Dermis microvascular lymphatic vessel endothelial cell (primary cell): Measurements from ENCODE around the gene C2orf76. TPM values are rescaled to one million over a fixed set of nuclear protein-coding genes. Genes with fewer than 3 reads are reported as not detected.
A peak's percentile ranks its signal among the peaks of the same experiment; 100 is the strongest.

Experiments used
- DNase-seq, 2 donors: peaks; one replicate each; pipeline versions ENCODE4 v3.0.0 to v3.0.0-alpha.2; 2010; ENCODE audit warnings: low read depth in 2 of 2
- total RNA-seq: library from RNA; depleted of rRNA; stranded (reverse); fragments of >200 nt; gene quantifications from 2 replicates; pipeline ENCODE4 v1.2.1, GENCODE V29; 2014

Gene C2orf76
- total RNA-seq, 1 donor from 2014 or later = 9.8 TPM

- no peak for DNase-seq
Measured at GRCh38 chr2:119338272-119338671, 28.4 kb downstream of the C2orf76 start.

- DNase-seq = no peak
Measured at GRCh38 chr2:119337749-119338148, 28.9 kb downstream of the C2orf76 start.

- no peak for DNase-seq
Measured at GRCh38 chr2:119333833-119334232, 32.8 kb downstream of the C2orf76 start.

GRCh38 chr2:119333360-119333759, 33.3 kb downstream of the C2orf76 start:
- DNase-seq = no peak

GRCh38 chr2:119332953-119333352, 33.7 kb downstream of the C2orf76 start:
- no peak for DNase-seq

GRCh38 chr2:119327431-119327830, 39.2 kb downstream of the C2orf76 start:
- no peak for DNase-seq

- no peak for DNase-seq
Measured at GRCh38 chr2:119326938-119327337, 39.7 kb downstream of the C2orf76 start.

GRCh38 chr2:119324685-119325270, 41.9 kb downstream of the C2orf76 start:
- DNase-seq = no peak

GRCh38 chr2:119323459-119323858, 43.2 kb downstream of the C2orf76 start:
- DNase-seq = no peak

- DNase-seq = no peak
Measured at GRCh38 chr2:119319593-119319992, 47.0 kb downstream of the C2orf76 start.

GRCh38 chr2:119317554-119317953, 49.1 kb downstream of the C2orf76 start:
- no peak for DNase-seq

GRCh38 chr2:119316066-119316465, 50.6 kb downstream of the C2orf76 start:
- DNase-seq = no peak

- peak in 1 of 2 donors; percentile 7 for DNase-seq
Measured at GRCh38 chr2:119315241-119315925, 51.3 kb downstream of the C2orf76 start.

GRCh38 chr2:119311831-119312230, 54.8 kb downstream of the C2orf76 start:
- DNase-seq = no peak

GRCh38 chr2:119311371-119311770, 55.3 kb downstream of the C2orf76 start:
- no peak for DNase-seq

- no peak for DNase-seq
Measured at GRCh38 chr2:119308793-119309330, 57.8 kb downstream of the C2orf76 start.

- DNase-seq = peak; percentile 18 to 54
Measured at GRCh38 chr2:119307419-119308140, 59.1 kb downstream of the C2orf76 start.

GRCh38 chr2:119306196-119306590, 60.4 kb downstream of the C2orf76 start:
- DNase-seq = no peak

- DNase-seq = no peak
Measured at GRCh38 chr2:119305497-119306195, 61.0 kb downstream of the C2orf76 start.

- no peak for DNase-seq
Measured at GRCh38 chr2:119304847-119305246, 61.8 kb downstream of the C2orf76 start.

GRCh38 chr2:119301413-119301812, 65.2 kb downstream of the C2orf76 start:
- no peak for DNase-seq
